Measurements from ENCODE around the gene MGAT4B. TPM values are rescaled to one million over a fixed set of nuclear protein-coding genes. Genes with fewer than 3 reads are reported as not detected.

Gene MGAT4B
- total and polyA plus RNA-seq, 2 of the 13 experiments (the other 11 are each of a cell fraction or from before 2014, with no cell fraction given), result 93.5 to 130 TPM

GRCh38 chr5:179836225-179837019 is 29.8 kb upstream of the MGAT4B start:
- H3K9me3 ChIP-seq (ENCODE audit: low read length), result no peaks in the 10 kb centered on the region
- peaks cover 27 to 53% of the 10 kb centered on the region in 2 experiments for H3K36me3 ChIP-seq (replicated peaks in 1 of 2; ENCODE audit: control insufficient read depth in 1 of 2, insufficient read depth in 2 of 2, low read length in 2 of 2)
- no peak for DNase-seq (ENCODE audit: low spot score)
- H3K27me3 ChIP-seq (ENCODE audit: control insufficient read depth in 1 of 2, insufficient read depth in 2 of 2, low read length in 2 of 2), result no peaks in the 10 kb centered on the region
- BruUV-seq (replicated peaks), result TSS peak; percentile 25
- H4K20me1 ChIP-seq (ENCODE audit: insufficient read depth, low read length), result peaks cover 20% of the 10 kb centered on the region; the same call in 1 of the 2 replicates
- WGBS (ENCODE audit: low lambda C conversion rate), result 96% methylated on average over 13 of the region's 19 CpGs
- ChIA-PET CTCF (ENCODE audit: low intra/inter-chr PET ratio, low total read pairs) (interaction anchor here (1.9 kb wide), 1 partner anchor 34 kb away, joined by 5 read pairs; no protein-coding TSS in a partner anchor), POLR2A (interaction anchor here (0.9 to 4.3 kb wide), 8 partner anchors 10 to 34 kb away, joined by 3 to 19 read pairs (median 6); partner anchors contain the start of gene SQSTM1)
- no peak overlapping the region for H3K4me2 ChIP-seq (ENCODE audit: low read depth, low read length)
- no peak for FAIRE-seq
- peaks cover 14% of the 10 kb centered on the region for H3K4me1 ChIP-seq (ENCODE audit: insufficient read depth, low read length)
- peak; percentile 8 for ATAC-seq
- H3K27ac ChIP-seq (ENCODE audit: extremely low read length, insufficient read depth, low read length), result no peak overlapping the region
- in situ Hi-C loops (cut with HindIII; ENCODE audit: extremely low pct_ligation_motif_present, low pct_unique_long_range_greater_than_20kb) (no loop called here), intact Hi-C loops (cut with micrococcal nuclease; ENCODE audit: unreplicated experiment) (no loop called here)
- H2AFZ ChIP-seq (ENCODE audit: low read length), result no peak overlapping the region
- no peak overlapping the region for H3K9ac ChIP-seq (ENCODE audit: insufficient read depth, low read depth, low read length)
- H3K4me3 ChIP-seq (replicated peaks in 1 of 3; ENCODE audit: insufficient read depth in 1 of 3, low read depth in 2 of 3, low read length in 3 of 3), result no peak overlapping the region
- H3K79me2 ChIP-seq (ENCODE audit: insufficient read depth, low read length), result no peaks in the 10 kb centered on the region
- 0 out of 3 replicates have a peak, but pooled peaks have one; percentile 25 for TF ChIP-seq MXI1 (IDR thresholded peaks at IDR 0.05; ENCODE audit: borderline replicate concordance, low read depth, low read length)
- peak; percentile 40 for TF ChIP-seq FOSL2 (CRISPR knock-in tag; IDR thresholded peaks at IDR 0.05)
- no peak for TF ChIP-seq HHEX (CRISPR knock-in tag; IDR thresholded peaks at IDR 0.05)
- TF ChIP-seq, protein P1, sequence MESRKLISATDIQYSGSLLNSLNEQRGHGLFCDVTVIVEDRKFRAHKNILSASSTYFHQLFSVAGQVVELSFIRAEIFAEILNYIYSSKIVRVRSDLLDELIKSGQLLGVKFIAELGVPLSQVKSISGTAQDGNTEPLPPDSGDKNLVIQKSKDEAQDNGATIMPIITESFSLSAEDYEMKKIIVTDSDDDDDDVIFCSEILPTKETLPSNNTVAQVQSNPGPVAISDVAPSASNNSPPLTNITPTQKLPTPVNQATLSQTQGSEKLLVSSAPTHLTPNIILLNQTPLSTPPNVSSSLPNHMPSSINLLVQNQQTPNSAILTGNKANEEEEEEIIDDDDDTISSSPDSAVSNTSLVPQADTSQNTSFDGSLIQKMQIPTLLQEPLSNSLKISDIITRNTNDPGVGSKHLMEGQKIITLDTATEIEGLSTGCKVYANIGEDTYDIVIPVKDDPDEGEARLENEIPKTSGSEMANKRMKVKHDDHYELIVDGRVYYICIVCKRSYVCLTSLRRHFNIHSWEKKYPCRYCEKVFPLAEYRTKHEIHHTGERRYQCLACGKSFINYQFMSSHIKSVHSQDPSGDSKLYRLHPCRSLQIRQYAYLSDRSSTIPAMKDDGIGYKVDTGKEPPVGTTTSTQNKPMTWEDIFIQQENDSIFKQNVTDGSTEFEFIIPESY (CRISPR knock-in tag; IDR thresholded peaks at IDR 0.05), result 0 out of 2 replicates have a peak, but pooled peaks have one; percentile 14
- no peak for TF ChIP-seq ZSCAN5A (CRISPR knock-in tag; IDR thresholded peaks at IDR 0.05; ENCODE audit: borderline replicate concordance)
- TF ChIP-seq SALL2 (CRISPR knock-in tag; IDR thresholded peaks at IDR 0.05), result no peak
- no peak for TF ChIP-seq ELF1 (CRISPR knock-in tag; IDR thresholded peaks at IDR 0.05)
- no peak for TF ChIP-seq ARNT (IDR thresholded peaks at IDR 0.05)
- no peak for TF ChIP-seq MIER2 (CRISPR knock-in tag; IDR thresholded peaks at IDR 0.05)
- no peak for TF ChIP-seq CC2D1A (CRISPR knock-in tag; IDR thresholded peaks at IDR 0.05)
- peak; percentile 87 for TF ChIP-seq AGO2 (optimal IDR thresholded peaks at IDR 0.05; ENCODE audit: low read depth, low read length)
- peak; percentile 39 for TF ChIP-seq RBM39 (IDR thresholded peaks at IDR 0.05; ENCODE audit: low read depth, low read length, poor library complexity, severe bottlenecking)
- TF ChIP-seq FOXP4 (CRISPR knock-in tag; IDR thresholded peaks at IDR 0.05), result no peak
- peak; percentile 32; the same call in 1 of the 2 replicates for TF ChIP-seq POLR2AphosphoS2 (IDR thresholded peaks at IDR 0.05; ENCODE audit: low read depth, low read length)
- TF ChIP-seq, protein P2, sequence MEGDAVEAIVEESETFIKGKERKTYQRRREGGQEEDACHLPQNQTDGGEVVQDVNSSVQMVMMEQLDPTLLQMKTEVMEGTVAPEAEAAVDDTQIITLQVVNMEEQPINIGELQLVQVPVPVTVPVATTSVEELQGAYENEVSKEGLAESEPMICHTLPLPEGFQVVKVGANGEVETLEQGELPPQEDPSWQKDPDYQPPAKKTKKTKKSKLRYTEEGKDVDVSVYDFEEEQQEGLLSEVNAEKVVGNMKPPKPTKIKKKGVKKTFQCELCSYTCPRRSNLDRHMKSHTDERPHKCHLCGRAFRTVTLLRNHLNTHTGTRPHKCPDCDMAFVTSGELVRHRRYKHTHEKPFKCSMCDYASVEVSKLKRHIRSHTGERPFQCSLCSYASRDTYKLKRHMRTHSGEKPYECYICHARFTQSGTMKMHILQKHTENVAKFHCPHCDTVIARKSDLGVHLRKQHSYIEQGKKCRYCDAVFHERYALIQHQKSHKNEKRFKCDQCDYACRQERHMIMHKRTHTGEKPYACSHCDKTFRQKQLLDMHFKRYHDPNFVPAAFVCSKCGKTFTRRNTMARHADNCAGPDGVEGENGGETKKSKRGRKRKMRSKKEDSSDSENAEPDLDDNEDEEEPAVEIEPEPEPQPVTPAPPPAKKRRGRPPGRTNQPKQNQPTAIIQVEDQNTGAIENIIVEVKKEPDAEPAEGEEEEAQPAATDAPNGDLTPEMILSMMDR (CRISPR knock-in tag; IDR thresholded peaks at IDR 0.05), result peak; percentile 35; the same call in 1 of the 2 replicates
- no peak for TF ChIP-seq GPN1 (CRISPR knock-in tag; IDR thresholded peaks at IDR 0.05; ENCODE audit: borderline replicate concordance)
- no peak for TF ChIP-seq ZBTB21 (CRISPR knock-in tag; IDR thresholded peaks at IDR 0.05)

All from HepG2 (cell line).